Measurements from ENCODE around the gene XIAP.
"Not testable (repeated sequence)": the region's sequence is repeated elsewhere in the genome, so short reads cannot be mapped to it uniquely, and the experiment has no call there.

Gene XIAP

DNA sequence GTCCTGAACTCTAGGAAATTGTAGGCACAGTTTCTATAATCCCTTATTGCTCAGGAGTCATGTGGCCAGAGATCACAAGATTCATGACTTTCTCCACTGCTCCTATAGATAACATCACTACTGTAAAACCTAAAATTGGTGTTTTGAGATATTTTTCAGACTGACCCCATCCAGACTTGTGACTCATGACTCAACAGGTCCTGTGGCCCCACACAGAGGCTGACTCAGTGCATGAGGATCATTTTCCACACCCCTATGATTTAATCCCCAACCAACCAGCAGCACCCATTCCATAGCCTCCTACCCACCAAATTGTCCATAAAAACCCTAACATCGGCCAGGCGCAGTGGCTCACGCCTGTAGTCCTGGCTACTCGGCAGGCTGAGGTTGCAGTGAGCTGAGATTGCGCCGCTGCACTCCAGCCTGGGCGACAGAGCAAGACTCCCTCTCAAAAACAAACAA, 13.2 kb upstream of the XIAP start:
- H3K9me3 ChIP-seq (ENCODE audit: control insufficient read depth in 1 of 2, low read length in 2 of 2) = no peaks in the 10 kb centered on the region
- H3K27ac ChIP-seq (ENCODE audit: low read length) = no peak overlapping the region
- no peak overlapping the region for H3K4me3 ChIP-seq (ENCODE audit: low read depth in 1 of 2, low read length in 2 of 2)
- H3K4me1 ChIP-seq (ENCODE audit: control insufficient read depth in 1 of 2, insufficient read depth in 2 of 2, low read length in 2 of 2) = no peaks in the 10 kb centered on the region
- H3K36me3 ChIP-seq (ENCODE audit: control insufficient read depth in 1 of 2, insufficient read depth in 2 of 2, low read length in 2 of 2) = no peaks in the 10 kb centered on the region
- no peaks in the 10 kb centered on the region for H3K27me3 ChIP-seq (ENCODE audit: low read depth, low read length)

DNA sequence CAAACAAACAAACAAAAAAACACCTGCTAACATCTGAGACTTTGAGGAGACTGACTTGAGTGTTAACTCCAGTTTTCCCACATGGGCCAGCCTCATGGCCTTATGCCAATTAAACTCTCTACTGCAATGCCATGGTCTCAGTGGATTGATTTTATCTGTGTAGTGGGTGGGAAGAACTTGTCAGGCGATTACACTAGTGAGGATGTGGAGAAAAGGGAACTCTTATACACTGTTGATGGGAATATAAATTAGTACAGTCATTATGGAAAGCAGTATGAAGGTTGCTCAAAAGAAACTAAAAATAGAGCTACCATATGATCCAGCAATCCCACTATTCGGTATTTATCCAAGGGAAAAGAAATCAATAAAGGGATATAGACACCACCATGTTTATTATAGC, 12.8 kb upstream of the XIAP start:
- Histone ChIP-seq H3K36me3 (ENCODE audit: control insufficient read depth in 1 of 2, insufficient read depth in 2 of 2, low read length in 2 of 2) (no peaks in the 10 kb centered on the region), H3K9me3 (ENCODE audit: control insufficient read depth in 1 of 2, low read length in 2 of 2) (no peaks in the 10 kb centered on the region), H3K4me1 (ENCODE audit: control insufficient read depth in 1 of 2, insufficient read depth in 2 of 2, low read length in 2 of 2) (no peaks in the 10 kb centered on the region), H3K27ac (ENCODE audit: low read length) (no peak overlapping the region), H3K27me3 (ENCODE audit: low read depth, low read length) (no peaks in the 10 kb centered on the region), H3K4me3 (ENCODE audit: low read depth in 1 of 2, low read length in 2 of 2) (no peak overlapping the region)

DNA sequence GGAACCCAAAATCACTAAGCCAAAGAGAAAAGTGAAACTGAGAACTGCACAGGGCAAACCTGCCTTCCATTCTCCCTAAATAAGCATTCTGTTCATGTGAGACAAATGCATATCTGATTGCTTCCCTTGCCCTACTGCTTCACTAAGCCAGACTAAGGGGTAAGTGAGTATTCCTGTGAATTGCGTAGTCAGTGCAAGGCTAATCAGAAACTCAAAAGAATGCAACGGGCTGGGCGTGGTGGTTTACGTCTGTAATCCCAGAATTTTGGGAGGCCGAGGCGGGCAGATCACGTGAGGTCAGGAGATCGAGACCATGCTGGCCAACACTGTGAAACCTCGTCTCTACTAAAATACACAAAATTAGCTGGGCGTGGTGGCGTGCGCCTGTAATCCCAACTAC, 10.8 kb upstream of the XIAP start:
- no peaks in the 10 kb centered on the region for H3K9me3 ChIP-seq (ENCODE audit: control insufficient read depth in 1 of 2, low read length in 2 of 2)
- H3K36me3 ChIP-seq (ENCODE audit: control insufficient read depth in 1 of 2, insufficient read depth in 2 of 2, low read length in 2 of 2) = no peaks in the 10 kb centered on the region
- no peaks in the 10 kb centered on the region for H3K27me3 ChIP-seq (ENCODE audit: low read depth, low read length)
- no peak overlapping the region for H3K27ac ChIP-seq (ENCODE audit: low read length)
- H3K4me3 ChIP-seq (ENCODE audit: low read depth in 1 of 2, low read length in 2 of 2) = no peak overlapping the region
- no peaks in the 10 kb centered on the region for H3K4me1 ChIP-seq (ENCODE audit: control insufficient read depth in 1 of 2, insufficient read depth in 2 of 2, low read length in 2 of 2)

- H3K27ac ChIP-seq (ENCODE audit: low read length); H3K9me3 ChIP-seq (ENCODE audit: control insufficient read depth in 1 of 2, low read length in 2 of 2); H3K36me3 ChIP-seq (ENCODE audit: control insufficient read depth in 1 of 2, insufficient read depth in 2 of 2, low read length in 2 of 2); H3K4me3 ChIP-seq (ENCODE audit: low read depth in 1 of 2, low read length in 2 of 2); H3K4me1 ChIP-seq (ENCODE audit: control insufficient read depth in 1 of 2, insufficient read depth in 2 of 2, low read length in 2 of 2); H3K27me3 ChIP-seq (ENCODE audit: low read depth, low read length): not testable (repeated sequence)
Observed at GRCh38 chrX:123849906-123850305, 9.9 kb upstream of the XIAP start.

DNA sequence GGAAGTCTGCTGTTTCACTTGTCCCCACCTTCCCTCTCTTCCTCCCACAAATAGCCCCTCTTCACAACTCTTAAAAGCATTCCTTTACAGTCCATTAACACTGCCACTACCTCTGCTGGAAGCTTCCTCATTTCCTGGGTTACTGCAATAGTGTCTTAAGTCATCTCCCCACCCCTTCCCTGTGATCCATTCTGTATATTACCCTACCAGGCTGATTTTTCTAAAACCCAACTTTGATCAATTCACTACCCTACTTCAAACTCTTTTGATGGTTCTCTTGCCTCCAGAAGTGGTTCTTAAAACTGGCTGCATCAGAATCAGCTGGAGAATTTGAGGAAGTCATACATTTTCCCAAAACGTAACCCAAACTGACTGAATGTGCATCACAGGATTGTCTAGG, 8.8 kb upstream of the XIAP start:
- no peaks in the 10 kb centered on the region for H3K27me3 ChIP-seq (ENCODE audit: low read depth, low read length)
- no peaks in the 10 kb centered on the region for H3K36me3 ChIP-seq (ENCODE audit: control insufficient read depth in 1 of 2, insufficient read depth in 2 of 2, low read length in 2 of 2)
- H3K4me3 ChIP-seq (ENCODE audit: low read depth in 1 of 2, low read length in 2 of 2) = no peak overlapping the region
- no peaks in the 10 kb centered on the region for H3K4me1 ChIP-seq (ENCODE audit: control insufficient read depth in 1 of 2, insufficient read depth in 2 of 2, low read length in 2 of 2)
- H3K9me3 ChIP-seq (ENCODE audit: control insufficient read depth in 1 of 2, low read length in 2 of 2) = no peaks in the 10 kb centered on the region
- H3K27ac ChIP-seq (ENCODE audit: low read length) = no peak overlapping the region

DNA sequence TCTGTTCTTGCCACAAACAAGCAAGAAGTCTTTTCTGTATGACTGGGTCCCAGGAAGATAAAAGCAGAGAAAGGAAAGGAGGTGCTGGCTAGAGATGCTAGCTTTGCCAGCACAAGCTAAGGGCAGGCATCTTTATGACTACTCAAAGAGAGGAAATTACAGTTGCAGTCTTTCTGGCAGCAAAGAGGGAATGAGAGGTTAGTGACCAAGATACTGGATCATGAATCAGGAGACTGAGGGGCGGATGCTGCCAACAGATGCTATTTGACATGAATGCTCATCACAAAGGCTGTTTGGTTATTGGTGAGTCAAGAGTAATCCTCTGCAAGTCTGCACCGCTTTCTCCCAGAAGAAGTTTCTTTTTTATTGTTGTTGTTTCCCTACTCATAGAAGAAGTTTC, 5.5 kb upstream of the XIAP start:
- Histone ChIP-seq H3K27me3 (ENCODE audit: low read depth, low read length) (no peaks in the 10 kb centered on the region), H3K27ac (ENCODE audit: low read length) (no peak overlapping the region), H3K4me3 (ENCODE audit: low read depth in 1 of 2, low read length in 2 of 2) (no peak overlapping the region), H3K36me3 (ENCODE audit: control insufficient read depth in 1 of 2, insufficient read depth in 2 of 2, low read length in 2 of 2) (no peaks in the 10 kb centered on the region), H3K9me3 (ENCODE audit: control insufficient read depth in 1 of 2, low read length in 2 of 2) (no peaks in the 10 kb centered on the region), H3K4me1 (ENCODE audit: control insufficient read depth in 1 of 2, insufficient read depth in 2 of 2, low read length in 2 of 2) (no peaks in the 10 kb centered on the region)

DNA sequence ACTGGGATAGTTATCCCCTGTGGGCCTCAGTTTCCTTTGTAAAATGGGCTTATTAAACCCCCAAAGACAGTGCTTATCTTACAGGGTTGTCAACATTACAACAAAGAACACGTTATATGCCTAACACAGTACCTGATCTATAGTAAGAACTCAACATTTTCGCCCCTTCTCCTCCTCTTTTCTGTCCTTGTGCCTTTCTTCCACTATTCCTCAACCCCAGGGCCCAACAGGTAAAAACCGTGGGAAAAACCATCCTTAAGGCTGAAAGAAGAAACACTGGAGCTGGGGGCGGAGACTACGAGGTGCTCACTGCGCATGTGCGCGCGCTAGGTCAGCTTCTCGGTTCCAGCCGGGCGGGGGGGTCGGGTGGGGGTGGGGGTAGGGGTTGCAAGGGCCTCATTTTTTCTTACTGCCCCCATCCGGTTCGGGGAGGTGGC, 426 bp upstream of the XIAP start:
- Histone ChIP-seq H3K9me3 (ENCODE audit: control insufficient read depth in 1 of 2, low read length in 2 of 2) (no peaks in the 10 kb centered on the region), H3K4me1 (ENCODE audit: control insufficient read depth in 1 of 2, insufficient read depth in 2 of 2, low read length in 2 of 2) (no peaks in the 10 kb centered on the region), H3K36me3 (ENCODE audit: control insufficient read depth in 1 of 2, insufficient read depth in 2 of 2, low read length in 2 of 2) (no peaks in the 10 kb centered on the region), H3K27ac (ENCODE audit: low read length) (peak overlapping the region; percentile 75), H3K4me3 (ENCODE audit: low read depth in 1 of 2, low read length in 2 of 2) (peak overlapping the region; percentile 35 to 55), H3K27me3 (ENCODE audit: low read depth, low read length) (no peaks in the 10 kb centered on the region)

GRCh38 chrX:123860983-123861382, 1.1 kb downstream of the XIAP start:
- no peaks in the 10 kb centered on the region for H3K36me3 ChIP-seq (ENCODE audit: control insufficient read depth in 1 of 2, insufficient read depth in 2 of 2, low read length in 2 of 2)
- H3K27me3 ChIP-seq (ENCODE audit: low read depth, low read length) = no peaks in the 10 kb centered on the region
- no peaks in the 10 kb centered on the region for H3K9me3 ChIP-seq (ENCODE audit: control insufficient read depth in 1 of 2, low read length in 2 of 2)
- H3K27ac ChIP-seq (ENCODE audit: low read length) = peak overlapping the region; percentile 96
- no peaks in the 10 kb centered on the region for H3K4me1 ChIP-seq (ENCODE audit: control insufficient read depth in 1 of 2, insufficient read depth in 2 of 2, low read length in 2 of 2)
- peak overlapping the region; percentile 72 to 79 for H3K4me3 ChIP-seq (ENCODE audit: low read depth in 1 of 2, low read length in 2 of 2)

DNA sequence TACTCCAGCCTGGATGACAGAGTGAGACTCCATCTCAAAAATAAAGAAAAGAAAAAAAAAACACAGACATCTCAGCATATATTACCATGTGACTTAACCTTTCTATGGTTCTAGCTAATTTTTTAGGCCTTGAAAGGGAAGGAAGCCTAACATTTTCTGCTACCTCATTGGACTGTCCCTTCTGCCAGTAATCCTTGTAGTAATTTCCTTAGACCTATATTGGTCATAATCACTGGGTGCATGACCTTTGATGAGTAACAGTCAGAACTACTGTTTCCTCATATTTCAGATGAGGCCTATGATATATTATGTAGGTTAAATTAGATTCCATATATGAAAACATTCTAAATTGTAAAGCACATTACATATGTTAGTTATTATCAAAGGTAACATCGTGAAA, 9.6 kb downstream of the XIAP start:
- Histone ChIP-seq H3K27me3 (ENCODE audit: low read depth, low read length) (no peaks in the 10 kb centered on the region), H3K4me1 (ENCODE audit: control insufficient read depth in 1 of 2, insufficient read depth in 2 of 2, low read length in 2 of 2) (peaks cover 0 to 2% of the 10 kb centered on the region in 2 donors), H3K4me3 (ENCODE audit: low read depth in 1 of 2, low read length in 2 of 2) (no peak overlapping the region), H3K9me3 (ENCODE audit: control insufficient read depth in 1 of 2, low read length in 2 of 2) (no peaks in the 10 kb centered on the region), H3K36me3 (ENCODE audit: control insufficient read depth in 1 of 2, insufficient read depth in 2 of 2, low read length in 2 of 2) (no peaks in the 10 kb centered on the region), H3K27ac (ENCODE audit: low read length) (no peak overlapping the region)

DNA sequence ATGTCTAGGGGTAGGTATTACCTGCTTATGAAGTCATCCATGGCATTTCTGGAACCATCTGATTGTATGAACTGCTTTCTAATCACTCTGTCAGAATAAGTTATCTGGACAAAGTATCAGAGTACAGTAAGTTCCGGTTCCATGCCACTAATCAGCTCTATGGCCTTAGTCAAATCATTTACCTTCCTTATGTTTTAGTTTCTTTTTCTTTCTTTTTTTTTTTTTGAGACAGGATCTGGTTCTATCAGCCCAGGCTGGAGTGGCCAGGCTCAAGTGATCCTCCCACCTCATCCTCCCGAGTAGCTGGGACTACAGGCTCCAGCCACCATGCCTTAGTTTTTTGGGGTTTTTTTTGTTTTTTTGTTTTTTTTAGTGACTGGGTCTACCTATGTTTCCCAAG, 11.5 kb downstream of the XIAP start:
- Histone ChIP-seq H3K36me3 (ENCODE audit: control insufficient read depth in 1 of 2, insufficient read depth in 2 of 2, low read length in 2 of 2) (no peaks in the 10 kb centered on the region), H3K27ac (ENCODE audit: low read length) (no peak overlapping the region), H3K4me3 (ENCODE audit: low read depth in 1 of 2, low read length in 2 of 2) (no peak overlapping the region), H3K9me3 (ENCODE audit: control insufficient read depth in 1 of 2, low read length in 2 of 2) (no peaks in the 10 kb centered on the region), H3K27me3 (ENCODE audit: low read depth, low read length) (no peaks in the 10 kb centered on the region), H3K4me1 (ENCODE audit: control insufficient read depth in 1 of 2, insufficient read depth in 2 of 2, low read length in 2 of 2) (peaks cover 0 to 2% of the 10 kb centered on the region in 2 donors)

DNA sequence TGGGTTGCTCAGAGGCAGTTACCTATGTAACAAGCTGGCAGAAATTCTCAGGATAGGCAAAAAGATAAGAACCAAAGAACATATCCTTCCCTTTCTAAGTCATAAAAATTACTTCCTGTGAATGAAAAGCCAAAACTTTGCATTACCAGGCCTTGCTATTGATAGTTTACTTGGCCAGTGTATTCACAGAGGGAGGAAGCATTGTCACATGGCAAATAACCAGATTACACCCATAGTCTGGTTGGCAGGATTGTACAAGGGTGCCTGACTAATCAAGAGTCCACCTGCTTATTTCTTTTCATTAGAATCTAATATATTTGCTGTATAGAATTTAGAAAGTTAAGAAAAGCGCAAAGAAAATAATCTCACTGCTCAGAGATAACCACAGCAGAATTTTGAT, 14.1 kb downstream of the XIAP start:
- no peak overlapping the region for H3K27ac ChIP-seq (ENCODE audit: low read length)
- H3K36me3 ChIP-seq (ENCODE audit: control insufficient read depth in 1 of 2, insufficient read depth in 2 of 2, low read length in 2 of 2) = no peaks in the 10 kb centered on the region
- no peak overlapping the region for H3K4me3 ChIP-seq (ENCODE audit: low read depth in 1 of 2, low read length in 2 of 2)
- no peaks in the 10 kb centered on the region for H3K9me3 ChIP-seq (ENCODE audit: control insufficient read depth in 1 of 2, low read length in 2 of 2)
- H3K4me1 ChIP-seq (ENCODE audit: control insufficient read depth in 1 of 2, insufficient read depth in 2 of 2, low read length in 2 of 2) = peaks cover 0 to 13% of the 10 kb centered on the region in 2 donors
- H3K27me3 ChIP-seq (ENCODE audit: low read depth, low read length) = no peaks in the 10 kb centered on the region

- no peak overlapping the region for H3K4me3 ChIP-seq (ENCODE audit: low read depth in 1 of 2, low read length in 2 of 2)
- H3K9me3 ChIP-seq (ENCODE audit: control insufficient read depth in 1 of 2, low read length in 2 of 2) = no peaks in the 10 kb centered on the region
- H3K36me3 ChIP-seq (ENCODE audit: control insufficient read depth in 1 of 2, insufficient read depth in 2 of 2, low read length in 2 of 2) = no peaks in the 10 kb centered on the region
- H3K27me3 ChIP-seq (ENCODE audit: low read depth, low read length) = no peaks in the 10 kb centered on the region
- no peak overlapping the region for H3K27ac ChIP-seq (ENCODE audit: low read length)
- H3K4me1 ChIP-seq (ENCODE audit: control insufficient read depth in 1 of 2, insufficient read depth in 2 of 2, low read length in 2 of 2) = peaks cover 0 to 13% of the 10 kb centered on the region in 2 donors
Observed at GRCh38 chrX:123876177-123876576, 16.3 kb downstream of the XIAP start.

Measured in muscle layer of duodenum (tissue), 2 donors.